WTC11 (cell line): ENCODE data around the gene POTEF. TPM values are rescaled to one million over a fixed set of nuclear protein-coding genes. Genes with fewer than 3 reads are reported as not detected.
"Not testable (repeated sequence)": the region's sequence is repeated elsewhere in the genome, so short reads cannot be mapped to it uniquely, and the experiment has no call there.

ENCODE experiments used
- ATAC-seq: fragments of 200-7000 bp; cut with Tn5 transposase; 2 replicates; pipeline ENCODE4 v1.10.0; 2021; ENCODE audit warnings: mild to moderate bottlenecking, moderate library complexity
- CTCF ChIA-PET: fragments of 300-600 bp; sonication (Branson Sonifier 250); formaldehyde crosslinking; loops from one replicate; lab custom pipeline; 2021; ENCODE audit warnings: antibody characterized with exemption; lab: Charles Lee
- POLR2A ChIA-PET: fragments of 350-600 bp; sonication (Branson Sonifier 250); formaldehyde crosslinking; loops from one replicate; lab custom pipeline; 2021; ENCODE audit warnings: antibody characterized with exemption; lab: Charles Lee
- DNase-seq: peaks from one replicate; pipeline ENCODE4 v3.0.0; 2021; ENCODE audit warnings: low spot score
- H3K27ac Mint-ChIP-seq: 2 replicates; pipeline ENCODE4 v1.8.0; 2021; ENCODE audit warnings: mixed read lengths
- H3K27me3 Mint-ChIP-seq: 2 replicates; pipeline ENCODE4 v1.8.0; 2021; ENCODE audit warnings: low read depth, mild to moderate bottlenecking, moderate library complexity, mixed read lengths
- H3K36me3 Mint-ChIP-seq: 2 replicates; pipeline ENCODE4 v1.8.0; 2021; ENCODE audit warnings: mixed read lengths
- H3K4me1 Mint-ChIP-seq: 2 replicates; pipeline ENCODE4 v1.8.0; 2022; ENCODE audit warnings: mixed read lengths
- H3K4me3 Mint-ChIP-seq: 2 replicates; pipeline ENCODE4 v1.8.0; 2021; ENCODE audit warnings: mild to moderate bottlenecking, moderate library complexity, mixed read lengths
- H3K9me3 Mint-ChIP-seq: 2 replicates; pipeline ENCODE4 v1.8.0; 2021; ENCODE audit warnings: mixed read lengths
- AR ChIP-seq: fragments of 250-450 bp; sonication (Bioruptor Pico); IDR thresholded peaks from 2 replicates; pipeline ENCODE4 v1.9.0; 2021; ENCODE audit warnings: mild to moderate bottlenecking
- ARID4B ChIP-seq: sonication (generic); formaldehyde crosslinking; IDR thresholded peaks from 2 replicates; pipeline ENCODE4 v1.8.0; 2023; ENCODE audit warnings: missing genetic modification reagents, mild to moderate bottlenecking, borderline replicate concordance
- ATF2 ChIP-seq: sonication (generic); formaldehyde crosslinking; IDR thresholded peaks from 2 replicates; pipeline ENCODE4 v1.8.1; 2022; ENCODE audit warnings: low read depth, missing genetic modification reagents, borderline replicate concordance
- CBFB ChIP-seq: sonication (generic); formaldehyde crosslinking; IDR thresholded peaks from 2 replicates; pipeline ENCODE4 v1.8.1; 2022; ENCODE audit warnings: mild to moderate bottlenecking, low read depth, missing genetic modification reagents
- CREM ChIP-seq: sonication (generic); formaldehyde crosslinking; IDR thresholded peaks from 2 replicates; pipeline ENCODE4 v1.8.1; 2022; ENCODE audit warnings: mild to moderate bottlenecking, missing genetic modification reagents, moderate library complexity
- ETV6 ChIP-seq: sonication (generic); formaldehyde crosslinking; IDR thresholded peaks from 2 replicates; pipeline ENCODE4 v1.8.1; 2022; ENCODE audit warnings: mild to moderate bottlenecking, missing genetic modification reagents
- FOXJ3 ChIP-seq: sonication (generic); formaldehyde crosslinking; IDR thresholded peaks from 2 replicates; pipeline ENCODE4 v1.9.0; 2021; ENCODE audit warnings: missing genetic modification reagents, mild to moderate bottlenecking, borderline replicate concordance
- FOXP1 ChIP-seq: sonication (generic); formaldehyde crosslinking; IDR thresholded peaks from 2 replicates; pipeline ENCODE4 v1.8.0; 2022; ENCODE audit warnings: missing genetic modification reagents, mild to moderate bottlenecking, moderate library complexity, borderline replicate concordance
- GTF2I ChIP-seq: fragments of 250-450 bp; sonication (Bioruptor Pico); conservative IDR thresholded peaks from 2 replicates; pipeline ENCODE4 v1.4.0; 2021; ENCODE audit warnings: mild to moderate bottlenecking
- HMGA2 ChIP-seq: fragments of 250-450 bp; sonication (Bioruptor Pico); IDR thresholded peaks from 2 replicates; pipeline ENCODE4 v1.4.0; 2021; ENCODE audit warnings: mild to moderate bottlenecking, moderate library complexity
- NR2C2 ChIP-seq: sonication (generic); formaldehyde crosslinking; IDR thresholded peaks from 2 replicates; pipeline ENCODE4 v1.8.0; 2022; ENCODE audit warnings: mild to moderate bottlenecking, missing genetic modification reagents
- ZMAT4 ChIP-seq: fragments of 250-450 bp; sonication (Bioruptor Pico); IDR thresholded peaks from 2 replicates; pipeline ENCODE4 v1.9.0; 2021; ENCODE audit warnings: mild to moderate bottlenecking
- ZNF263 ChIP-seq: sonication (generic); formaldehyde crosslinking; IDR thresholded peaks from 2 replicates; pipeline ENCODE4 v1.8.1; 2022; ENCODE audit warnings: low read depth, mild to moderate bottlenecking, moderate library complexity, missing genetic modification reagents
- ZNF671 ChIP-seq: fragments of 250-450 bp; sonication (Bioruptor Pico); IDR thresholded peaks from 2 replicates; pipeline ENCODE4 v1.8.0; 2021; ENCODE audit warnings: mild to moderate bottlenecking
- total RNA-seq: library from RNA; stranded (reverse); gene quantifications from 3 replicates; pipeline ENCODE4 v1.2.3, GENCODE V29; 2021

Gene POTEF
- total RNA-seq, 1 experiment from 2014 or later, result 10.5 TPM

- peaks cover 4% of the 10 kb centered on the region; the same call in 1 of the 2 replicates for H3K4me1 Mint-ChIP-seq
- no peaks in the 10 kb centered on the region for H3K27me3 Mint-ChIP-seq
- TF ChIP-seq ZMAT4 (CRISPR knock-in tag) (no peak), FOXP1 (CRISPR knock-in tag) (no peak), CBFB (CRISPR knock-in tag) (no peak), ZNF263 (CRISPR knock-in tag) (no peak), GTF2I (CRISPR knock-in tag) (no peak), CREM (CRISPR knock-in tag) (no peak), HMGA2 (CRISPR knock-in tag) (no peak), ARID4B (CRISPR knock-in tag) (no peak), ATF2 (no peak), FOXJ3 (CRISPR knock-in tag) (no peak), AR (CRISPR knock-in tag) (no peak), ETV6 (CRISPR knock-in tag) (no peak), NR2C2 (CRISPR knock-in tag) (no peak), ZNF671 (no peak)
- H3K27ac Mint-ChIP-seq, result peak overlapping the region; percentile 76; the same call in 1 of the 2 replicates
- ChIA-PET CTCF (no interaction called here), POLR2A (no interaction called here)
- no peaks in the 10 kb centered on the region for H3K9me3 Mint-ChIP-seq
- no peak for DNase-seq
- peak; percentile 41 for ATAC-seq
- no peak overlapping the region for H3K4me3 Mint-ChIP-seq
- H3K36me3 Mint-ChIP-seq, result peaks cover 10% of the 10 kb centered on the region
These were observed 21.4 kb upstream of the POTEF start for GRCh38 chr2:130150181-130151144.

GRCh38 chr2:130148515-130148914 is 19.5 kb upstream of the POTEF start:
- DNase-seq, POLR2A ChIA-PET, H3K27ac Mint-ChIP-seq, H3K9me3 Mint-ChIP-seq, H3K27me3 Mint-ChIP-seq, ATAC-seq, CTCF ChIA-PET, H3K4me1 Mint-ChIP-seq, H3K4me3 Mint-ChIP-seq, H3K36me3 Mint-ChIP-seq: not testable (repeated sequence)

GRCh38 chr2:130145006-130145414 is 16.0 kb upstream of the POTEF start, which contains the start of gene CCDC74B:
TSS of gene CCDC74B (minus strand) at chr2:130145112. CDS start at chr2:130144996, 116 bp downstream.
- H3K27me3 Mint-ChIP-seq, H3K4me1 Mint-ChIP-seq, H3K36me3 Mint-ChIP-seq, H3K9me3 Mint-ChIP-seq, POLR2A ChIA-PET, CTCF ChIA-PET, H3K27ac Mint-ChIP-seq: not testable (repeated sequence)
- peak within 1 kb of the TSS; percentile 79 for H3K4me3 Mint-ChIP-seq
- peak; percentile 80 for ATAC-seq
- peak; percentile 73 for DNase-seq

- H3K27ac Mint-ChIP-seq, POLR2A ChIA-PET, H3K27me3 Mint-ChIP-seq, H3K4me1 Mint-ChIP-seq, CTCF ChIA-PET, H3K9me3 Mint-ChIP-seq, H3K36me3 Mint-ChIP-seq, DNase-seq: not testable (repeated sequence)
- peak; percentile 15 for ATAC-seq
- H3K4me3 Mint-ChIP-seq, result peak overlapping the region; percentile 79
These were observed 14.4 kb upstream of the POTEF start for GRCh38 chr2:130143266-130144039.
